Neural cell (in vitro differentiated cells): ENCODE data around the gene EPC1. TPM values are rescaled to one million over a fixed set of nuclear protein-coding genes. Genes with fewer than 3 reads are reported as not detected.

Source experiments
- H2AFZ ChIP-seq: fragments of 200-600, 300-800 bp; sonication (generic), shearing (Covaris generic); 2 replicates; pipeline ENCODE4 v1.6.0; 2014; ENCODE audit warnings: low read depth, mild to moderate bottlenecking, antibody characterized with exemption, low read length, moderate library complexity
- H3F3A ChIP-seq: fragments of 200-600 bp; shearing (Covaris generic); 2 replicates; pipeline ENCODE4 v1.6.1; 2016; ENCODE audit warnings: mild to moderate bottlenecking, moderate library complexity, mixed read lengths, antibody characterized with exemption, low read length; ENCODE audit not compliant: insufficient read depth, poor library complexity, severe bottlenecking
- H3K27ac ChIP-seq: fragments of 200-600, 300-800 bp; sonication (generic), shearing (Covaris generic); 2 replicates; pipeline ENCODE4 v1.5.1; 2014; ENCODE audit warnings: mild to moderate bottlenecking, low read length, moderate library complexity
- H3K27me3 ChIP-seq: fragments of 300-800, 200-600 bp; sonication (generic), shearing (Covaris generic); 2 replicates; pipeline ENCODE4 v1.6.0; 2014; ENCODE audit warnings: mild to moderate bottlenecking, low read depth, low read length, moderate library complexity; ENCODE audit not compliant: insufficient read depth
- H3K36me3 ChIP-seq: fragments of 300-800, 200-600 bp; sonication (generic), shearing (Covaris generic); 2 replicates; pipeline ENCODE4 v1.5.1; 2014; ENCODE audit warnings: mild to moderate bottlenecking, antibody characterized with exemption, low read length, moderate library complexity; ENCODE audit not compliant: insufficient read depth
- H3K4me2 ChIP-seq: fragments of 300-800, 200-600 bp; sonication (generic), shearing (Covaris generic); 2 replicates; pipeline ENCODE4 v1.6.0; 2014; ENCODE audit warnings: mild to moderate bottlenecking, low read length
- H3K4me3 ChIP-seq: fragments of 300-800, 200-600 bp; sonication (generic), shearing (Covaris generic); 2 replicates; pipeline ENCODE4 v1.5.1; 2014; ENCODE audit warnings: mild to moderate bottlenecking, low read length, moderate library complexity
- H3K79me2 ChIP-seq: fragments of 200-600 bp; shearing (Covaris generic); replicated peaks from 2 replicates; pipeline ENCODE4 v1.6.0; 2014; ENCODE audit warnings: mild to moderate bottlenecking, low read length, moderate library complexity; ENCODE audit not compliant: insufficient read depth
- H3K9ac ChIP-seq: fragments of 300-800, 200-600 bp; sonication (generic), shearing (Covaris generic); 2 replicates; pipeline ENCODE4 v1.6.1; 2016; ENCODE audit warnings: mild to moderate bottlenecking, low read length, mixed read lengths
- H3K9me2 ChIP-seq: fragments of 200-600 bp; shearing (Covaris generic); 2 replicates; pipeline ENCODE4 v1.6.1; 2016; ENCODE audit warnings: mild to moderate bottlenecking, low read length, mixed read lengths; ENCODE audit not compliant: insufficient read depth
- H3K9me3 ChIP-seq: fragments of 200-600, 300-800 bp; sonication (generic), shearing (Covaris generic); 2 replicates; pipeline ENCODE4 v1.6.1; 2016; ENCODE audit warnings: mild to moderate bottlenecking, mixed run types, low read length, moderate library complexity, mixed read lengths
- H4K20me1 ChIP-seq: fragments of 200-600 bp; shearing (Covaris generic); 2 replicates; pipeline ENCODE4 v1.6.1; 2016; ENCODE audit warnings: mild to moderate bottlenecking, mixed run types; ENCODE audit not compliant: insufficient read depth
- EP300 ChIP-seq: fragments of 450-650 bp; conservative IDR thresholded peaks from 2 replicates; pipeline ENCODE4 v1.6.1; 2014; ENCODE audit warnings: antibody characterized with exemption, mild to moderate bottlenecking, moderate library complexity; ENCODE audit not compliant: poor library complexity, severe bottlenecking
- EZH2 ChIP-seq: fragments of 200-600, 300-800 bp; shearing (Covaris generic), sonication (generic); IDR thresholded peaks from 2 replicates; pipeline ENCODE4 v1.6.1; 2014; ENCODE audit warnings: antibody characterized with exemption, low read length, borderline replicate concordance, mild to moderate bottlenecking; ENCODE audit not compliant: insufficient read depth, poor library complexity, severe bottlenecking
- MXI1 ChIP-seq: fragments of 450-650 bp; conservative IDR thresholded peaks from 2 replicates; pipeline ENCODE4 v1.6.1; 2014; ENCODE audit warnings: antibody characterized with exemption, mild to moderate bottlenecking; ENCODE audit not compliant: poor library complexity, severe bottlenecking
- POLR2AphosphoS5 ChIP-seq: IDR thresholded peaks from 2 replicates; pipeline ENCODE4 v1.6.1; 2012
- RAD21 ChIP-seq: fragments of 450-650 bp; conservative IDR thresholded peaks from 2 replicates; pipeline ENCODE4 v1.6.1; 2014; ENCODE audit warnings: antibody characterized with exemption, mild to moderate bottlenecking, moderate library complexity
- SMC3 ChIP-seq: fragments of 450-650 bp; conservative IDR thresholded peaks from 2 replicates; pipeline ENCODE4 v1.6.1; 2014; ENCODE audit warnings: antibody characterized with exemption, mild to moderate bottlenecking, moderate library complexity; ENCODE audit not compliant: poor library complexity
- TAF1 ChIP-seq: IDR thresholded peaks from 2 replicates; pipeline ENCODE4 v1.6.1; 2012; ENCODE audit warnings: low read depth
- polyA plus RNA-seq: library from polyadenylated mRNA; depleted of rRNA; stranded (reverse); fragments of >200 nt; gene quantifications from 2 replicates; pipeline ENCODE4 v1.2.3, GENCODE V29; 2014
- TF ChIP-seq, protein P1 (sequence below): fragments of 450-650 bp; IDR thresholded peaks from 2 replicates; pipeline ENCODE4 v1.5.1; 2014; ENCODE audit warnings: antibody characterized with exemption, mild to moderate bottlenecking, moderate library complexity; ENCODE audit not compliant: poor library complexity, severe bottlenecking
- TF ChIP-seq, protein P2 (sequence below): IDR thresholded peaks from 2 replicates; pipeline ENCODE4 v1.6.1; 2012; ENCODE audit warnings: borderline replicate concordance

EPC1 gene
- polyA plus RNA-seq, 1 donor from 2014 or later, result 137 TPM

DNA sequence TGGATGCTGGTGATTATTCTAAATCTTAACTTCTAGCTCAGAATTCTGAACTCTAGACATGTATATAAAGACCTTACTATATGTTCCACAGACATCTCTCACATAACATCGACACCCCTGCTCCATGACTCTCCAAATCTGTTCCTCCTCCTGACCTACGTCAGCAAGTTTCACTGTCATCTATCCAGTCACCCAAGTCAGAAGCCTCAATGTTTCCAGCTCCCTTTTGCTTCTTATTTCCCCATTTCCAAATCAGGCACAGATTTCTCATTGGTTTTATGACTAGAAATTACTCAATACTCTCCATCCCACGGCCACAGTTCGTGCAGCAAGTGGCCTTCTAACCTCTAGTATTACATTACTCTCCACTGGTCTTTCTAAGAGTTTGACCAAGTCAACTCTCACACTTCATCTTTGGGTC is 28.5 kb downstream of the EPC1 start:
- H3K36me3 ChIP-seq, result no peaks in the 10 kb centered on the region
- peaks cover 55% of the 10 kb centered on the region for H4K20me1 ChIP-seq
- H3K27ac ChIP-seq, result no peak overlapping the region
- H3F3A ChIP-seq, result no peaks in the 10 kb centered on the region
- H3K4me2 ChIP-seq, result no peak overlapping the region
- TF ChIP-seq, protein P1, sequence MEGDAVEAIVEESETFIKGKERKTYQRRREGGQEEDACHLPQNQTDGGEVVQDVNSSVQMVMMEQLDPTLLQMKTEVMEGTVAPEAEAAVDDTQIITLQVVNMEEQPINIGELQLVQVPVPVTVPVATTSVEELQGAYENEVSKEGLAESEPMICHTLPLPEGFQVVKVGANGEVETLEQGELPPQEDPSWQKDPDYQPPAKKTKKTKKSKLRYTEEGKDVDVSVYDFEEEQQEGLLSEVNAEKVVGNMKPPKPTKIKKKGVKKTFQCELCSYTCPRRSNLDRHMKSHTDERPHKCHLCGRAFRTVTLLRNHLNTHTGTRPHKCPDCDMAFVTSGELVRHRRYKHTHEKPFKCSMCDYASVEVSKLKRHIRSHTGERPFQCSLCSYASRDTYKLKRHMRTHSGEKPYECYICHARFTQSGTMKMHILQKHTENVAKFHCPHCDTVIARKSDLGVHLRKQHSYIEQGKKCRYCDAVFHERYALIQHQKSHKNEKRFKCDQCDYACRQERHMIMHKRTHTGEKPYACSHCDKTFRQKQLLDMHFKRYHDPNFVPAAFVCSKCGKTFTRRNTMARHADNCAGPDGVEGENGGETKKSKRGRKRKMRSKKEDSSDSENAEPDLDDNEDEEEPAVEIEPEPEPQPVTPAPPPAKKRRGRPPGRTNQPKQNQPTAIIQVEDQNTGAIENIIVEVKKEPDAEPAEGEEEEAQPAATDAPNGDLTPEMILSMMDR, result no peak
- TF ChIP-seq RAD21, result no peak
- TF ChIP-seq EZH2, result no peak
- no peak for TF ChIP-seq EP300
- TF ChIP-seq TAF1, result no peak
- TF ChIP-seq, protein P2, sequence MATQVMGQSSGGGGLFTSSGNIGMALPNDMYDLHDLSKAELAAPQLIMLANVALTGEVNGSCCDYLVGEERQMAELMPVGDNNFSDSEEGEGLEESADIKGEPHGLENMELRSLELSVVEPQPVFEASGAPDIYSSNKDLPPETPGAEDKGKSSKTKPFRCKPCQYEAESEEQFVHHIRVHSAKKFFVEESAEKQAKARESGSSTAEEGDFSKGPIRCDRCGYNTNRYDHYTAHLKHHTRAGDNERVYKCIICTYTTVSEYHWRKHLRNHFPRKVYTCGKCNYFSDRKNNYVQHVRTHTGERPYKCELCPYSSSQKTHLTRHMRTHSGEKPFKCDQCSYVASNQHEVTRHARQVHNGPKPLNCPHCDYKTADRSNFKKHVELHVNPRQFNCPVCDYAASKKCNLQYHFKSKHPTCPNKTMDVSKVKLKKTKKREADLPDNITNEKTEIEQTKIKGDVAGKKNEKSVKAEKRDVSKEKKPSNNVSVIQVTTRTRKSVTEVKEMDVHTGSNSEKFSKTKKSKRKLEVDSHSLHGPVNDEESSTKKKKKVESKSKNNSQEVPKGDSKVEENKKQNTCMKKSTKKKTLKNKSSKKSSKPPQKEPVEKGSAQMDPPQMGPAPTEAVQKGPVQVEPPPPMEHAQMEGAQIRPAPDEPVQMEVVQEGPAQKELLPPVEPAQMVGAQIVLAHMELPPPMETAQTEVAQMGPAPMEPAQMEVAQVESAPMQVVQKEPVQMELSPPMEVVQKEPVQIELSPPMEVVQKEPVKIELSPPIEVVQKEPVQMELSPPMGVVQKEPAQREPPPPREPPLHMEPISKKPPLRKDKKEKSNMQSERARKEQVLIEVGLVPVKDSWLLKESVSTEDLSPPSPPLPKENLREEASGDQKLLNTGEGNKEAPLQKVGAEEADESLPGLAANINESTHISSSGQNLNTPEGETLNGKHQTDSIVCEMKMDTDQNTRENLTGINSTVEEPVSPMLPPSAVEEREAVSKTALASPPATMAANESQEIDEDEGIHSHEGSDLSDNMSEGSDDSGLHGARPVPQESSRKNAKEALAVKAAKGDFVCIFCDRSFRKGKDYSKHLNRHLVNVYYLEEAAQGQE, result no peak
- no peak for TF ChIP-seq MXI1
- no peak for TF ChIP-seq SMC3
- no peak for TF ChIP-seq POLR2AphosphoS5
- H3K9me2 ChIP-seq, result no peaks in the 10 kb centered on the region
- H3K4me3 ChIP-seq, result no peak overlapping the region
- no peak overlapping the region for H3K9ac ChIP-seq
- no peak overlapping the region for H2AFZ ChIP-seq
- no peaks in the 10 kb centered on the region for H3K27me3 ChIP-seq
- H3K79me2 ChIP-seq, result peaks cover 99% of the 10 kb centered on the region
- no peaks in the 10 kb centered on the region for H3K9me3 ChIP-seq

DNA sequence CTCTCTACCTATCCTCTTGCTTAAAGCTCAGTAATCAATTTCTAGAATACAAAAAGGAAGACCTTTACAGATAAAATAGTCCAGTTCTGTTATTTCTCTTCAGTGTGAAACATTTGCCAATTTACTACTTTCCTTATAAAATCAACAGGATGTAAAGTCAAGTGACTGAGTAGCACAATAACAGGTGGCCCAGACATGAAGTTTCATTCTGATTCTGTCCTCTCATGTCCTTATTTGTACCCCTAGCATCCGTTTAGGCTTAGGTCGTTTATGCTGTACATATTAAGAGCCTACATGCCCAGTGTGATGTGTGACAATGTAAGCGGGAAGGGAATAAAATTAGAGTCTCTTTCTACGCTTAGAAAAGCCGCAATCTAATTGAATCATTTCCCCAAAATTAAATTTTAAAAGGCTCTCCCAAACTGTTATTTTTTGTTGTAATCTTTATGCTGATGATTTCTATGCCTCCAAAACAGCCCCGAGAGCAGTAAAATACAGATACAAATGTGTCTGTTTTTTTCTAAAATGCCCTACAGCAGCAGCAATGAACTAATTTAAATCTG is 29.1 kb downstream of the EPC1 start:
- no peak overlapping the region for H3K27ac ChIP-seq
- H3K79me2 ChIP-seq, result peaks cover 98% of the 10 kb centered on the region
- TF ChIP-seq EZH2 (no peak), MXI1 (no peak), EP300 (no peak), POLR2AphosphoS5 (no peak), RAD21 (no peak), SMC3 (no peak), TAF1 (no peak)
- TF ChIP-seq, protein P1, result no peak
- TF ChIP-seq, protein P2, result no peak
- no peaks in the 10 kb centered on the region for H3K9me2 ChIP-seq
- H4K20me1 ChIP-seq, result peaks cover 52% of the 10 kb centered on the region
- no peak overlapping the region for H2AFZ ChIP-seq
- H3K9me3 ChIP-seq, result no peaks in the 10 kb centered on the region
- H3K36me3 ChIP-seq, result no peaks in the 10 kb centered on the region
- no peak overlapping the region for H3K4me3 ChIP-seq
- H3K27me3 ChIP-seq, result no peaks in the 10 kb centered on the region
- H3K4me2 ChIP-seq, result no peak overlapping the region
- no peak overlapping the region for H3K9ac ChIP-seq
- no peaks in the 10 kb centered on the region for H3F3A ChIP-seq
